Stimulated activated naive CD8-positive, alpha-beta T cell treated with anti-CD3 and anti-CD28 coated beads, Interleukin-15, amount 100 ng/mL, for 72 hours (primary cell): ENCODE results near the gene DPH3.
"Not testable (repeated sequence)": the region's sequence is repeated elsewhere in the genome, so short reads cannot be mapped to it uniquely, and the experiment has no call there.

Source experiments
- ATAC-seq: fragments of 150-1000 bp; cut with Tn5 transposase; 2 replicates; pipeline ENCODE4 v1.10.0; 2021; ENCODE audit warnings: mild to moderate bottlenecking, moderate library complexity
- DNase-seq, 2 donors: peaks; one replicate each; pipeline ENCODE4 v3.0.0; 2021 to 2022
- H3K27ac Mint-ChIP-seq, 2 donors: one replicate each; pipeline ENCODE4 v1.8.0; 2022; ENCODE audit warnings: mild to moderate bottlenecking in 2 of 2, mixed read lengths in 2 of 2, moderate library complexity in 2 of 2
- H3K27me3 Mint-ChIP-seq: one replicate; pipeline ENCODE4 v1.8.0; 2022; ENCODE audit warnings: mixed read lengths
- H3K4me1 Mint-ChIP-seq: one replicate; pipeline ENCODE4 v1.8.0; 2022; ENCODE audit warnings: mild to moderate bottlenecking, mixed read lengths
- H3K4me3 Mint-ChIP-seq, 2 donors: one replicate each; pipeline ENCODE4 v1.8.0; 2022; ENCODE audit warnings: mild to moderate bottlenecking in 2 of 2, mixed read lengths in 2 of 2, moderate library complexity in 1 of 2
- H3K9me3 Mint-ChIP-seq, 2 donors: one replicate each; pipeline ENCODE4 v1.8.0; 2022; ENCODE audit warnings: mixed read lengths in 2 of 2

DPH3 gene

GRCh38 chr3:16264708-16265454 lies at the start of gene DPH3, which contains the start of gene OXNAD1:
Gene DPH3 (minus strand): TSS chr3:16264943. CDS start chr3:16264876, 67 bp downstream.
Gene OXNAD1 (plus strand): TSS chr3:16265212. CDS start chr3:16270953, 5,741 bp downstream.
- Mint-ChIP-seq H3K4me1 (peaks cover 28% of the 10 kb centered on the region), H3K27ac (peak within 1 kb of the TSS; percentile 97 to 98), H3K4me3 (peak within 1 kb of the TSS; percentile 88 to 93), H3K27me3 (no peaks in the 10 kb centered on the region), H3K9me3 (no peaks in the 10 kb centered on the region)
- ATAC-seq (peak; percentile 99), DNase-seq (peak; percentile 98 to 99)

DNA sequence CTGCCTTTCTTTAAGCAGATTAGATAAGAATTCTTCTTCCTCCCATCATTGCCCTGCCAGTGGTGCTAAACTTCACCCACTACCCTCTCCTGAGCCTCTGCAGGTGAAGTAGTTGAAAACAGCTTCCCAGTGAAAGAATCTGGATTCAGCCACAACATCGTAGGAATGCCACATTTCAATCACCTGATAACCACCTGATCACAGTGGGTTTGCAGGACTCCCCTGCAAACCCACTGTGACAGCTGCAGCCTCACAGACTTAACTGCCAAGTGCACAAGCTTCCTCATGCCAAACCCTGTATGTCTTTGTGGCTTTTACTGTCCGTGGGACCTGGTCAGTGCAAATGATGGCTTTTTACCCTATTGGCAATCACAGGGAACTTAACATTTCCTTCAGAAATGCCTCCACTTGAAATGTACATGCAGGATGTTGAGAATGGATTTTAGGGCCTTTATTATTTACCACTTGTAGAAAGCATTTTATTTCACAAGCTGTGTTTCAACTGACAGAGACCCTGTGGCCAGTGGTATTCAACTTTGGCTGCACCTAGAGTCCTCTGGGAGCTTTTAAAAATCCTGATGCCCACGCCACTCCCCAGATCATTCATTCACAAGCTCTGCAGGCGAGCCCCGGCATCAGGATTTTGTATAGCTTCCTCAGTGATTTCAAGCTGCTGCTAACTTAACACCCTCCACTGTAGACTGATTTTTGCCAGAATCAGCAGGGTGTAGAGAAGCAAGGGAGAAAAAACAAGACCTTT lies 49.3 kb upstream of the DPH3 start:
- Mint-ChIP-seq H3K27ac (peak overlapping the region; percentile 46 to 93), H3K4me3 (peak overlapping the region in 1 of 2 donors; percentile 29), H3K4me1 (peaks cover 95% of the 10 kb centered on the region), H3K9me3 (no peaks in the 10 kb centered on the region), H3K27me3 (no peaks in the 10 kb centered on the region)
- DNase-seq (no peak), ATAC-seq (no peak)

DNA sequence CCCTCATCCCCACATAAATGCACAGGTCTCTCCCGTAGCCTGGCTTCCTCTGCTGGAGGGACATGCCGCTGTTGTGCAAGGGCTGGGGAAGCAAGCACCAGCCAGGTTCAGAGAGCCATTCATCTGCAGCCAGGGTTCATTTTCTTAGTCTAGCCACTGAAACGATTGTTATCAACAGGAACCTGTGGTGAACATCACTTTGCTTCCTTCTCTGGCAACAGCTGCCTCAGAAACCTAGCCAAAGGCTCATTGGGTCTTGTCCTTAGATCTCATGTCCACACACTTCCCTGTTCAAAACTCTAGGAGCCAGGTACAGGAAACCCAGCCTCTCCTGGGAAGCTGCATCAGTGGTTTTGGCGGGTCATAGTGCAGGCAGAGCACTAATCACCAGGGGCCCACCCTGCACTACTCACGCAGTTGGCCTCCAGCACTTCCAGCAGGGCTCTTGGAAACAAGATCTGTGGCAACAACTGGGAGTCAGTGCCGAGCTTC lies 47.3 kb upstream of the DPH3 start:
- peak; percentile 55 to 57 for DNase-seq
- Mint-ChIP-seq H3K4me3 (peak overlapping the region; percentile 60 to 73), H3K9me3 (peaks cover 0 to 5% of the 10 kb centered on the region in 2 donors), H3K27ac (peak overlapping the region; percentile 17 to 89), H3K4me1 (peaks cover 95% of the 10 kb centered on the region), H3K27me3 (no peaks in the 10 kb centered on the region)
- ATAC-seq: peak; percentile 64

DNA sequence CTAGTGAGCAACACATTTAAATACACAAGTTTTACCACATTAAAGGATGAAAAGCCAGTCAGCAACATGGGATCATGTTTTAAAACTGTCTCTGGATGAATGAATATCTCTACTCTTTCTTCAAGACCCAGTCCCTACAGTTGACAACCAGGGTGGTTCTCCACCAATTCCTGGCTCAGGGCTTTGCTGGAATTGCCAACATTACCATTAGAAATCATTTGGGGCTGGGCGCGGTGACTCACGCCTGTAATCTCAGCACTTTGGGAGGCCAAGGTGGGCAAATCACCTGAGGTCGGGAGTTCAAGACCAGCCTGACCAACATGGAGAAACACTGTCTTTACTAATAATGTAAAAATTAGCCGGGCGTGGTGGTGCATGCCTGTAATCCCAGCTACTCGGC lies 45.7 kb upstream of the DPH3 start:
- Mint-ChIP-seq H3K4me3 (peak overlapping the region; percentile 58 to 65), H3K4me1 (peaks cover 95% of the 10 kb centered on the region), H3K27ac (peak overlapping the region; percentile 28 to 77)
- not testable (repeated sequence) for ATAC-seq, H3K9me3 Mint-ChIP-seq, H3K27me3 Mint-ChIP-seq, DNase-seq

GRCh38 chr3:16309558-16309957 lies 44.8 kb upstream of the DPH3 start:
- Mint-ChIP-seq H3K27ac (peak overlapping the region; percentile 28 to 77), H3K27me3 (no peaks in the 10 kb centered on the region), H3K4me1 (peaks cover 95% of the 10 kb centered on the region), H3K9me3 (peaks cover 0 to 5% of the 10 kb centered on the region in 2 donors), H3K4me3 (peak overlapping the region; percentile 58 to 65)
- DNase-seq (peak; percentile 55 to 65), ATAC-seq (peak; percentile 84)

DNA sequence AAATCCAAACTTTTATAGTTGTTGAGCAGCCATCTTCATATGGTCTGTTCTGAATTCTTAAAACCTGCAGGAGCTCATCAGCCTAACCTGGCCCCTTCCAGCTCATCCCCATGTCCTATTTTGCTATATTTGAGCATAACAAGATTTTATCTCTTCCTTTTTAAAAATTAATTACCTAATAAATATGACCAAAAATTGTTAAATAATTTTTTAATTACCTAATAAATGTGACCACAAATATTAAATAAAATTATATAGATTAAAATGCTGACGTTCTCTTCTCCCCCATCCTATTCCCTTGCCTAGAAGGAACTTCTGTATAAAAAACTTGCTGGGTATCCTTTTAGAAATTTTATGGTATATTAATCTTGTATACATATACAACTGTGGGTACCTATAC lies 44.0 kb upstream of the DPH3 start:
- Mint-ChIP-seq H3K27me3 (no peaks in the 10 kb centered on the region), H3K27ac (peak overlapping the region in 1 of 2 donors; percentile 55), H3K9me3 (peaks cover 0 to 5% of the 10 kb centered on the region in 2 donors), H3K4me1 (peaks cover 92% of the 10 kb centered on the region), H3K4me3 (peak overlapping the region in 1 of 2 donors; percentile 62)
- DNase-seq: no peak
- no peak for ATAC-seq

DNA sequence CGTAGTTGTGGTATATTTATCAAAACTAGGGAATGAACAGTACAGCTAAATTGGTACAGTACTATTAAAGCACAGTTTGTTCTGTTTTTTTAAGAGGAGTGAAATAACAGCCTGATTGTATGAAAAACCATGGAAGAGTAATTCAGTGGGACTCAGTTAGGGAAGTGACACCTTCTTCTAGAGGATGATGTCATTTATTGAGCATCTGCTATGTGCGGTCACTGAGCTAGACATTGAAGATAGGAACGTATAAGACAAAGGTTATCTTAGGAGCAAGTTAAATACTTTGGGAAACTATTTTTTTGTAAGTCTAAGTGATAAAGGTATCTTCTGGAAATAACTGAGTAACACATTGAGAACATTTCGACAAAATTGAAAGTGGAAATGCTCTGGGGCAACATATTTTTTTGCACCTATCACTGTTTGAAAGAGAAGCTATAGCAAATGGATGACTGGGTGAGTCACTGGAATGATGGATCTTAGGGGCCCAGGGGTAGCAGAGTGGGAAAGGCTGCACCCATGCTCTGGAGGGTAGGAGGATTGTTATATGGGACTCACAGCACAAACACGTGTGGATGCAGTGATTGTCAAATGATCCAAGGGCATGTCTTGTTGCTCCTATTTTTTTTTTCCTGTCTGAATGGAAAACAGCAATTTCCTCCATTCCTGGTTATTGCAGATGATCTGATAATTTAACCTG lies 43.2 kb upstream of the DPH3 start:
- H3K9me3 Mint-ChIP-seq: peaks cover 0 to 5% of the 10 kb centered on the region in 2 donors
- no peak for ATAC-seq
- peaks cover 91% of the 10 kb centered on the region for H3K4me1 Mint-ChIP-seq
- DNase-seq: no peak
- no peaks in the 10 kb centered on the region for H3K27me3 Mint-ChIP-seq
- H3K27ac Mint-ChIP-seq: peak overlapping the region; percentile 79 to 90
- H3K4me3 Mint-ChIP-seq: peak overlapping the region; percentile 62 to 73

DNA sequence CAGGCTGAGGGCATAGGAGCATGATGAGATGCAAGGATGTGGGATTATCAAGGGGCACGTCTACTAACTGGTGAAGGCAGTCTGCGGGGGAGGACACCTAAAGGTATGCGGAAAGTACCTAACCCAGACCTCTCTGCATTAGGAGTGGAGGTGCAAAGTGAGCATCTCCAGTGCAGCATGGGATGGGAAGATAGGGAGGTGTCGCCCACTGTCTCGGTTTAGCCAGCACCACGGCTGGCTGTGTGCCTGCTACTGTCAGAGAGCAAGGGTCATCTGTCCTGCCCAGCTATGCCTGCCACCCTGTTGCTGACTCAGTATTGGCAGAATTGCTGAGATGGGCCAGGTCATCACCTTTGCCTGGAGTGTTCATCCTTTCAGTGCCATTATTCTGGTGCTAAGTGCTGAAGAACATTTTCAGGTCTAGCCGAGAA lies 40.4 kb upstream of the DPH3 start:
- Mint-ChIP-seq H3K9me3 (peaks cover 0 to 5% of the 10 kb centered on the region in 2 donors), H3K4me1 (peaks cover 90% of the 10 kb centered on the region), H3K4me3 (peak overlapping the region; percentile 63 to 80), H3K27me3 (no peaks in the 10 kb centered on the region), H3K27ac (peak overlapping the region; percentile 90 to 93)
- DNase-seq (peak; percentile 49 to 76), ATAC-seq (peak; percentile 73)

DNA sequence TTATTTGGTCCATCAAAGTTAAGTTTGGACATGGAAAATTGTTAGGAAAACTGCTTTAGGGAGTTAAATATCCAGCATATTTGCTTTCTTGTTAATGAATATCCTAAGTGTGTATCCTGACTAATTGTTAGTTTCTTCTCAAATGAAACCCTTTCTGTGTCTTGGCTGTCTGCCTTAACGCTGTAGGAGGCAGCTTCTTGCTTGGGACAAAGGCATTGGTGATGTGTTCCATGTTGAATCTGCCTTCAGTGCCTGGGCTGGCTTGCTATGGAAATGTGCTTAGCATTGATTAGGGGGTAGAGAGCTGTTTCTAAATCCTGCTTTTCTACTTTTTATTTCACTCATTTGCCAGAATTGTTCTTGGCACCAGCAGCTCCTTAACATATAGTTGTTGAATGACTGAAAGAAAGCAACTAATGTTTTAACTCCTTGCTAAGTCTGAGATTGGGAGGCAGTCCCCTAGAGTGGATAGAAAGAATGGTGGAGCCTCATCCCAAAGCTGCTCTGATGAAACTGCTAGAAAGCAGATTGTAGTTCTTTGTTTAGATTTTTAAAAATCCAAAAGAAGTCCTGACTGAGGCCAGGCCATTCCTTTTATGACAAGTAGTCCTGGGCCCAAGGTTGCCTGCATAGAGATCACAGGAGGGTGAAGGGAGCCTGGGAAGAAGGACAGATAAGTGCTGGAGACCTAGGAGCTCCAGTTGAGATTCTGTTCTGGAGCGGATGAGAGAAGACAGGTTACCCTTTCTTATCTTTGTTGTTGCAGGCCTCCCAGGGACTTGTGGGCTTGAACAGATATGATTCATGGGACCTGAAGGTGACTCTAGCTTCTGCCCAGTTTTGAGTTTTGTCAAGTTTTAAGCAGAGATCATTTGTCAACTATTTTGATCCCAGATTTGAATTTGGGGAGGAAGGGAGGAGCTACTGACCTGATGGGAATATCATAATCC lies 39.6 kb upstream of the DPH3 start:
- Mint-ChIP-seq H3K4me1 (peaks cover 91% of the 10 kb centered on the region), H3K27ac (peak overlapping the region; percentile 90 to 93), H3K27me3 (no peaks in the 10 kb centered on the region), H3K9me3 (peaks cover 0 to 5% of the 10 kb centered on the region in 2 donors), H3K4me3 (peak overlapping the region; percentile 63 to 80)
- DNase-seq: no peak
- ATAC-seq: peak; percentile 49

DNA sequence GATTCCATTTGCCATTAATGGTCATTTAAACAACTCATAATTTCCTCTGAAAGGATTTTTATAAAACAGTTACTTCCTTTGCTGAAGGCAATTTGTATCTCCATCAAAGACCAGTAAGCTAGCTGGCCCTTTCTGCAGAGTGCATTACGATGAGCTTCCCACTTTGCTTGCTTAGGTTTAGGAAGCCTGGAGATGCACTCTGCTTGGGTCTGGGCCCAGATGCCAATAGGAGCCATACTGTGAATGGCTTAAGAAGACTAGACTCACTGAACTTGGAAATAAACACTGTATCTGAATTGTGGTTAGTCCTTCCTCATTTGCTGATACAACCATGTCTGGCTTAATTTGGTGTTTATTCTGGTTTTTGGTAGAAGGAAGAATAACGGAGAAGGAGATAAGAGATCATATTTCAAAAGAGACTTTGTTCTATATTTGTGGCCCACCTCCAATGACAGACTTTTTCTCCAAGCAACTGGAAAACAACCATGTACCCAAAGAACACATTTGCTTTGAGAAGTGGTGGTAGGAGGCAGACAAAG lies 38.4 kb upstream of the DPH3 start:
- no peaks in the 10 kb centered on the region for H3K27me3 Mint-ChIP-seq
- peak overlapping the region in 1 of 2 donors; percentile 83 for H3K27ac Mint-ChIP-seq
- H3K4me1 Mint-ChIP-seq: peaks cover 91% of the 10 kb centered on the region
- no peak for DNase-seq
- H3K9me3 Mint-ChIP-seq: peaks cover 0 to 5% of the 10 kb centered on the region in 2 donors
- ATAC-seq: no peak
- H3K4me3 Mint-ChIP-seq: peak overlapping the region; percentile 73 to 80

- Mint-ChIP-seq H3K4me1 (peaks cover 91% of the 10 kb centered on the region), H3K9me3 (peaks cover 0 to 1% of the 10 kb centered on the region in 2 donors), H3K27me3 (no peaks in the 10 kb centered on the region), H3K4me3 (peak overlapping the region; percentile 80 to 83), H3K27ac (peak overlapping the region in 1 of 2 donors; percentile 67)
- ATAC-seq: no peak
- DNase-seq: no peak
Observed at GRCh38 chr3:16302082-16302631, 37.4 kb upstream of the DPH3 start.

DNA sequence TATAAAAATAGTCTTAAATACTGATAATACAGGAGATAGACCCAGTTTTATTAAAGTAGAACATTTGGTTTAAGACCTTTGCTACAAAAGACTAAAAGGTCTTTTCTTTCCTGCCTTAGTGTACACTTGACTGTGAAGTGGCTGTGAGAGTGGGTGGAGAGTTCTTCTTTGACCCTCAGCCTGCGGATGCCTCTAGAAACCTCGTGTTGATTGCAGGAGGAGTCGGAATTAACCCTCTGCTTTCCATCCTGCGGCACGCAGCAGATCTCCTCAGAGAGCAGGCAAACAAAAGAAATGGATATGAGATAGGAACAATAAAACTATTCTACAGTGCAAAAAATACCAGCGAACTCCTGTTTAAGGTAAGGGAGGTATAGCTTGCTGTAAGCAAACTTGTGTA lies 36.8 kb upstream of the DPH3 start:
- ATAC-seq (peak; percentile 44), DNase-seq (no peak)
- Mint-ChIP-seq H3K4me3 (peak overlapping the region; percentile 80 to 83), H3K27ac (peak overlapping the region; percentile 87 to 94), H3K4me1 (peaks cover 91% of the 10 kb centered on the region), H3K27me3 (no peaks in the 10 kb centered on the region), H3K9me3 (no peaks in the 10 kb centered on the region)

DNA sequence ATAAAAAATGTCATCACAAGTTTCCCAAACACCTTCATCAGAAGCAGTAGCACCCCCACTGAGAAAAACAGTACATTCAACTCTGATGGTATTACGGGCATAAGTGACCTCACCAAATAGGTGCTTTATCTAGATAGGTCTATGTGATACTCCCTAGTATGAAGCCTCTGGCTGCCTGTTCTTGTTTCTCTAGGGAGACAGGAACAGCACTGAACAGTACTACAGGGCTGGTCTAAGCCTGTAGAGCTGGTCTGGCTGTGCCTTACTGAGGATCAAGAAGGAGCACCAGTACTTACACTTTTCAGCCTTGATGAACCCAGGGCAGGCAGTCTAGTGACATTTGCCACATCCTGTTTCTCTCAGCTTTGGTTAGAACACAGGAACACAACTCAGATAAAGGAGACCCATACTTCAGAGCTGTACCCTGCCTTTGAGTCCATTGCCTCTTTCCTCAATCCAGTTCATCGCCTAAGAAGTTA lies 36.2 kb upstream of the DPH3 start:
- Mint-ChIP-seq H3K4me3 (peak overlapping the region; percentile 80 to 83), H3K9me3 (no peaks in the 10 kb centered on the region), H3K27me3 (no peaks in the 10 kb centered on the region), H3K4me1 (peaks cover 91% of the 10 kb centered on the region), H3K27ac (peak overlapping the region; percentile 74 to 94)
- peak; percentile 57 to 62 for DNase-seq
- ATAC-seq: peak; percentile 79
